Measurements from ENCODE around the gene DYNC1LI1. TPM values are rescaled to one million over a fixed set of nuclear protein-coding genes. Genes with fewer than 3 reads are reported as not detected.

DYNC1LI1 gene
- polyA plus RNA-seq, 1 donor (not counting 4 experiments of a cell fraction or from before 2014, with no cell fraction given): 64.4 TPM

DNA sequence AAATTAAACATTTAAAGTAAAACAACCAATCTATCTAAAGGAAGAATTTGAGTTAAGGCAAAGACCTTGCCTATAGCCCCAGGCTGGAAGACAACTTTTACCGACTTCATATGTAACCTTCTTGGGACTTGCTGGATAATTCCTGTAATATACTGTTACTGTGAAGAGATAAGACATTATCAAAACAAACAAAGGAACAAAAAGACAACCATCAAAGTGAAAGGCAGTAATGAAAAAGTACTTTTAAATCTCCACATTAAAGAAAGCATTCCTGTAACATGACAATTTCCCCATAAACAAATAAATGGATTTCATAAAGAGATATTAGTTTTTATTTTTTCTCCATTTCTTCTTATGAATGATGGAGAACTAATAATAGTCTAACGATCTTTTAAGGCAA, 70.4 kb downstream of the DYNC1LI1 start:
- Histone ChIP-seq H3K9me3 (ENCODE audit: control insufficient read depth, low read depth, low read length) (no peaks in the 10 kb centered on the region), H3K9me1 (ENCODE audit: control insufficient read depth, extremely low read depth, insufficient read depth, low read length) (no peaks in the 10 kb centered on the region), H3K4me3 (ENCODE audit: control insufficient read depth in 2 of 3, extremely low read depth in 1 of 3, insufficient read depth in 2 of 3, low read depth in 1 of 3, low read length in 3 of 3) (no peak overlapping the region), H3K4me2 (ENCODE audit: control insufficient read depth, extremely low read depth, insufficient read depth, low read depth, low read length) (no peak overlapping the region), H3K79me2 (ENCODE audit: control insufficient read depth, insufficient read depth, low read length) (peaks cover 37% of the 10 kb centered on the region), H2AFZ (ENCODE audit: control insufficient read depth, low read length) (no peak overlapping the region), H3K27ac (ENCODE audit: control insufficient read depth, insufficient read depth, low read length) (no peak overlapping the region), H4K20me1 (ENCODE audit: control insufficient read depth, extremely low read depth, insufficient read depth, low read length) (no peaks in the 10 kb centered on the region), H3K27me3 (ENCODE audit: control insufficient read depth, extremely low read depth, insufficient read depth, low read length) (no peaks in the 10 kb centered on the region), H3K4me1 (ENCODE audit: control insufficient read depth, extremely low read depth, insufficient read depth, low read length) (peaks cover 14% of the 10 kb centered on the region), H3K36me3 (ENCODE audit: control insufficient read depth in 2 of 2, extremely low read depth in 1 of 2, insufficient read depth in 2 of 2, low read length in 2 of 2) (no peaks in the 10 kb centered on the region), H3K9ac (ENCODE audit: control insufficient read depth, extremely low read depth, insufficient read depth, low read length) (no peak overlapping the region)
- no peak for FAIRE-seq
- TF ChIP-seq EZH2 (IDR thresholded peaks at IDR 0.05; ENCODE audit: low read length): no peak
- TF ChIP-seq, protein P1, sequence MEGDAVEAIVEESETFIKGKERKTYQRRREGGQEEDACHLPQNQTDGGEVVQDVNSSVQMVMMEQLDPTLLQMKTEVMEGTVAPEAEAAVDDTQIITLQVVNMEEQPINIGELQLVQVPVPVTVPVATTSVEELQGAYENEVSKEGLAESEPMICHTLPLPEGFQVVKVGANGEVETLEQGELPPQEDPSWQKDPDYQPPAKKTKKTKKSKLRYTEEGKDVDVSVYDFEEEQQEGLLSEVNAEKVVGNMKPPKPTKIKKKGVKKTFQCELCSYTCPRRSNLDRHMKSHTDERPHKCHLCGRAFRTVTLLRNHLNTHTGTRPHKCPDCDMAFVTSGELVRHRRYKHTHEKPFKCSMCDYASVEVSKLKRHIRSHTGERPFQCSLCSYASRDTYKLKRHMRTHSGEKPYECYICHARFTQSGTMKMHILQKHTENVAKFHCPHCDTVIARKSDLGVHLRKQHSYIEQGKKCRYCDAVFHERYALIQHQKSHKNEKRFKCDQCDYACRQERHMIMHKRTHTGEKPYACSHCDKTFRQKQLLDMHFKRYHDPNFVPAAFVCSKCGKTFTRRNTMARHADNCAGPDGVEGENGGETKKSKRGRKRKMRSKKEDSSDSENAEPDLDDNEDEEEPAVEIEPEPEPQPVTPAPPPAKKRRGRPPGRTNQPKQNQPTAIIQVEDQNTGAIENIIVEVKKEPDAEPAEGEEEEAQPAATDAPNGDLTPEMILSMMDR (optimal IDR thresholded peaks at IDR 0.05 in 1 of 3, IDR thresholded peaks at IDR 0.05 in 1 of 3, conservative IDR thresholded peaks at IDR 0.05 in 1 of 3; ENCODE audit: extremely low read depth in 1 of 3, insufficient read depth in 2 of 3, low read length in 3 of 3): no peak
- DNase-seq (ENCODE audit: low read depth, low spot score): no peak
- dilution Hi-C loops (cut with MboI; ENCODE audit: extremely low pct_ligation_motif_present, low sequenced_read_pairs): no loop called here

DNA sequence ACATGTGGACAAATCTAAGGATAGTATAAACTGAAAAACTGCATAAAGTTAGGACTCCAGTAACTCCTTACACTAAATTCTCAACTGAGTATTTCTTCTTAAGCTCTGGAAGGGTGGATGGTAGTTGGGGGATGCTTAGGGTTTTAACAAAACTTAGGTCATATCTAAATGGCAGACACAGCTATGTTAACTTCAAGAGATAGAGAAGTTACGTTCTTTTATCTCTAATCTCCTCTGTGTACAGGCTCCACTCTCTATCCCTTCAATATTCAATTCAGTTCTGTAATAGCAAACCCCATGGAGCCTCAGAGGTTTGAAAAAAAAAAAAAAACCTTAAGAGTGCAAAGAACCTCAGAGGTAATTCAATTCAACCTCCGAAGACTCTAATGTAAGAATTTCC, 71.1 kb downstream of the DYNC1LI1 start:
- Histone ChIP-seq H3K4me3 (ENCODE audit: control insufficient read depth in 2 of 3, extremely low read depth in 1 of 3, insufficient read depth in 2 of 3, low read depth in 1 of 3, low read length in 3 of 3) (no peak overlapping the region), H3K36me3 (ENCODE audit: control insufficient read depth in 2 of 2, extremely low read depth in 1 of 2, insufficient read depth in 2 of 2, low read length in 2 of 2) (no peaks in the 10 kb centered on the region), H3K9me1 (ENCODE audit: control insufficient read depth, extremely low read depth, insufficient read depth, low read length) (no peaks in the 10 kb centered on the region), H3K27ac (ENCODE audit: control insufficient read depth, insufficient read depth, low read length) (no peak overlapping the region), H3K79me2 (ENCODE audit: control insufficient read depth, insufficient read depth, low read length) (peaks cover 42% of the 10 kb centered on the region), H3K4me1 (ENCODE audit: control insufficient read depth, extremely low read depth, insufficient read depth, low read length) (peaks cover 17% of the 10 kb centered on the region), H2AFZ (ENCODE audit: control insufficient read depth, low read length) (no peak overlapping the region), H3K9ac (ENCODE audit: control insufficient read depth, extremely low read depth, insufficient read depth, low read length) (no peak overlapping the region), H3K27me3 (ENCODE audit: control insufficient read depth, extremely low read depth, insufficient read depth, low read length) (no peaks in the 10 kb centered on the region), H4K20me1 (ENCODE audit: control insufficient read depth, extremely low read depth, insufficient read depth, low read length) (no peaks in the 10 kb centered on the region), H3K9me3 (ENCODE audit: control insufficient read depth, low read depth, low read length) (no peaks in the 10 kb centered on the region), H3K4me2 (ENCODE audit: control insufficient read depth, extremely low read depth, insufficient read depth, low read depth, low read length) (no peak overlapping the region)
- dilution Hi-C loops (cut with MboI; ENCODE audit: extremely low pct_ligation_motif_present, low sequenced_read_pairs): no loop called here
- TF ChIP-seq, protein P1 (optimal IDR thresholded peaks at IDR 0.05 in 1 of 3, IDR thresholded peaks at IDR 0.05 in 1 of 3, conservative IDR thresholded peaks at IDR 0.05 in 1 of 3; ENCODE audit: extremely low read depth in 1 of 3, insufficient read depth in 2 of 3, low read length in 3 of 3): no peak
- TF ChIP-seq EZH2 (IDR thresholded peaks at IDR 0.05; ENCODE audit: low read length): no peak
- DNase-seq (ENCODE audit: low read depth, low spot score) (no peak), FAIRE-seq (no peak)
